Tibial nerve (tissue), 4 donors: ENCODE data around the gene KLHL22. TPM values are rescaled to one million over a fixed set of nuclear protein-coding genes. Genes with fewer than 3 reads are reported as not detected.

Experiments
- DNase-seq, 2 donors: peaks; one replicate each; pipeline ENCODE4 v3.0.0-alpha.2; 2019; ENCODE audit warnings: low spot score in 2 of 2
- H3K27ac ChIP-seq, 4 donors: fragments of 200-600 bp; sonication (generic) in 3 of 4; one replicate each; pipeline ENCODE4 v1.5.1; 2017 to 2019; ENCODE audit warnings: mild to moderate bottlenecking in 1 of 4
- H3K27me3 ChIP-seq, 2 donors: fragments of 200-600 bp; sonication (generic) in 1 of 2; one replicate each; pipeline versions ENCODE4 v1.5.1 to v1.6.0; 2017 to 2019
- H3K36me3 ChIP-seq, 3 donors: fragments of 200-600 bp; sonication (generic); one replicate each; pipeline ENCODE4 v1.5.1; 2018 to 2019
- H3K4me1 ChIP-seq, 4 donors: fragments of 200-600 bp; sonication (generic) in 3 of 4; one replicate each; pipeline ENCODE4 v1.5.1; 2017 to 2019
- H3K4me3 ChIP-seq, 4 donors: fragments of 200-600 bp; sonication (generic) in 3 of 4; one replicate each; pipeline ENCODE4 v1.5.1; 2017 to 2019; ENCODE audit warnings: mild to moderate bottlenecking in 1 of 4, moderate library complexity in 1 of 4
- H3K9me3 ChIP-seq, 4 donors: fragments of 200-600 bp; sonication (generic) in 3 of 4; one replicate each; pipeline ENCODE4 v1.5.1; 2017 to 2019
- CTCF ChIP-seq, 5 experiments: fragments of 200-600 bp in 3 of 5; fragments of 450-650 bp in 2 of 5; sonication (generic) in 3 of 5; IDR thresholded peaks; one replicate each; pipeline ENCODE4 v1.5.1; 2016 to 2019; ENCODE audit warnings: antibody characterized with exemption in 5 of 5, mild to moderate bottlenecking in 3 of 5, moderate library complexity in 2 of 5
- EP300 ChIP-seq, 2 donors: sonication (generic); formaldehyde crosslinking; IDR thresholded peaks; one replicate each; pipeline ENCODE4 v1.6.1; 2017; ENCODE audit warnings: antibody characterized with exemption in 2 of 2, mild to moderate bottlenecking in 1 of 2
- POLR2A ChIP-seq, 2 donors: fragments of 450-650 bp; IDR thresholded peaks; one replicate each; pipeline ENCODE4 v1.6.1; 2017; ENCODE audit warnings: antibody characterized with exemption in 2 of 2, mild to moderate bottlenecking in 2 of 2, moderate library complexity in 2 of 2
- WGBS, 2 donors: methylation state at CpG; one replicate each; pipeline ENCODE4 v1.1.5; 2018; 5-methylcytosine and 5-hydroxymethylcytosine counted together
- total RNA-seq, 4 donors: library from RNA; depleted of rRNA; stranded (reverse); fragments of >200 nt; gene quantifications; one replicate each; pipeline ENCODE4 v1.1.0, GENCODE V29; 2016

Gene KLHL22
- total RNA-seq, 4 donors from 2014 or later = 31.6 to 50.4 (median 41.4) TPM

GRCh38 chr22:20398420-20398819 is 97.2 kb downstream of the KLHL22 start:
- no peak overlapping the region for H3K4me3 ChIP-seq
- no peaks in the 10 kb centered on the region for H3K9me3 ChIP-seq
- peaks cover 0 to 32% (median 11%) of the 10 kb centered on the region in 4 donors for H3K4me1 ChIP-seq
- DNase-seq = no peak
- no peak overlapping the region for H3K27ac ChIP-seq
- TF ChIP-seq EP300 (IDR thresholded peaks at IDR 0.05) (no peak), CTCF (IDR thresholded peaks at IDR 0.05) (no peak)
- WGBS, 2 donors = 94 to 95% methylated on average over 5 of the region's 5 CpGs
- H3K36me3 ChIP-seq = peaks cover 0 to 28% (median 0%) of the 10 kb centered on the region in 3 donors
- H3K27me3 ChIP-seq = no peaks in the 10 kb centered on the region

- 88 to 94% methylated on average over 2 of the region's 2 CpGs for WGBS, 2 donors
- TF ChIP-seq EP300 (IDR thresholded peaks at IDR 0.05) (no peak), POLR2A (IDR thresholded peaks at IDR 0.05) (no peak), CTCF (IDR thresholded peaks at IDR 0.05) (no peak)
- H3K4me1 ChIP-seq = peaks cover 0 to 35% (median 11%) of the 10 kb centered on the region in 4 donors
- H3K9me3 ChIP-seq = no peaks in the 10 kb centered on the region
- H3K4me3 ChIP-seq = no peak overlapping the region
- no peak for DNase-seq
- peak overlapping the region in 1 of 4 donors; percentile 42 for H3K27ac ChIP-seq
- peaks cover 0 to 21% (median 0%) of the 10 kb centered on the region in 3 donors for H3K36me3 ChIP-seq
- no peaks in the 10 kb centered on the region for H3K27me3 ChIP-seq
These were observed 98.1 kb downstream of the KLHL22 start for GRCh38 chr22:20397498-20397897.

- no peaks in the 10 kb centered on the region for H3K27me3 ChIP-seq
- TF ChIP-seq CTCF (IDR thresholded peaks at IDR 0.05) (no peak), EP300 (IDR thresholded peaks at IDR 0.05) (peak in 1 of 2 donors; percentile 64)
- DNase-seq = peak in 1 of 2 donors; percentile 76
- H3K36me3 ChIP-seq = peaks cover 0 to 13% (median 0%) of the 10 kb centered on the region in 3 donors
- WGBS, 2 donors = 67 to 77% methylated on average over 1 of the region's 1 CpG
- no peak overlapping the region for H3K4me3 ChIP-seq
- no peaks in the 10 kb centered on the region for H3K9me3 ChIP-seq
- H3K27ac ChIP-seq = peak overlapping the region in 1 of 4 donors; percentile 42
- H3K4me1 ChIP-seq = peaks cover 0 to 35% (median 11%) of the 10 kb centered on the region in 4 donors
These were observed 99.0 kb downstream of the KLHL22 start for GRCh38 chr22:20396639-20397038.

- peaks cover 0 to 35% (median 11%) of the 10 kb centered on the region in 4 donors for H3K4me1 ChIP-seq
- 36 to 52% methylated on average over 2 of the region's 2 CpGs for whole genome bisulfite sequencing, 2 donors
These were observed 99.7 kb downstream of the KLHL22 start for GRCh38 chr22:20395907-20396287.

More at GRCh38 chr22:20395907-20396287, 99.7 kb downstream of the KLHL22 start:
- no peaks in the 10 kb centered on the region for H3K27me3 ChIP-seq
- TF ChIP-seq EP300 (IDR thresholded peaks at IDR 0.05) = no peak
- no peak for TF ChIP-seq POLR2A (IDR thresholded peaks at IDR 0.05)
- TF ChIP-seq CTCF (IDR thresholded peaks at IDR 0.05) = no peak
- no peak overlapping the region for H3K4me3 ChIP-seq
- peaks cover 0 to 5% (median 0%) of the 10 kb centered on the region in 3 donors for H3K36me3 ChIP-seq
- no peak for DNase-seq
- no peaks in the 10 kb centered on the region for H3K9me3 ChIP-seq
- no peak overlapping the region for H3K27ac ChIP-seq
